HEK293T (cell line): ENCODE measurements around the gene SYNJ2.

Experiments
- ARNT ChIP-seq: fragments of 450-650 bp; IDR thresholded peaks from 2 replicates; pipeline ENCODE4 v1.6.1; 2017; ENCODE audit warnings: mild to moderate bottlenecking
- BHLHE40 ChIP-seq: fragments of 450-650 bp; IDR thresholded peaks from 2 replicates; pipeline ENCODE4 v1.6.1; 2016; ENCODE audit warnings: mild to moderate bottlenecking, moderate library complexity, borderline replicate concordance
- CTBP1 ChIP-seq: fragments of 450-650 bp; IDR thresholded peaks from 2 replicates; pipeline ENCODE4 v1.6.1; 2016; ENCODE audit warnings: borderline replicate concordance
- ELF4 ChIP-seq: fragments of 450-650 bp; IDR thresholded peaks from 2 replicates; pipeline ENCODE4 v1.6.1; 2017; ENCODE audit warnings: antibody characterized with exemption
- FOXA1 ChIP-seq: fragments of 450-650 bp; IDR thresholded peaks from 2 replicates; pipeline ENCODE4 v1.6.1; 2016; ENCODE audit warnings: mild to moderate bottlenecking
- FOXK2 ChIP-seq: fragments of 450-650 bp; IDR thresholded peaks from 2 replicates; pipeline ENCODE4 v1.6.1; 2016; ENCODE audit warnings: mild to moderate bottlenecking
- FOXM1 ChIP-seq: fragments of 450-650 bp; IDR thresholded peaks from 2 replicates; pipeline ENCODE4 v1.6.1; 2017; ENCODE audit warnings: mild to moderate bottlenecking, borderline replicate concordance
- LEF1 ChIP-seq: fragments of 450-650 bp; IDR thresholded peaks from 2 replicates; pipeline ENCODE4 v1.6.1; 2017; ENCODE audit warnings: mild to moderate bottlenecking, borderline replicate concordance
- NFRKB ChIP-seq: fragments of 450-650 bp; IDR thresholded peaks from 2 replicates; pipeline ENCODE4 v1.6.1; 2016; ENCODE audit warnings: mild to moderate bottlenecking, moderate library complexity
- SP1 ChIP-seq: fragments of 450-650 bp; IDR thresholded peaks from 2 replicates; pipeline ENCODE4 v1.6.1; 2017
- SUZ12 ChIP-seq: fragments of 450-650 bp; IDR thresholded peaks from 2 replicates; pipeline ENCODE4 v1.6.1; 2016; ENCODE audit warnings: mild to moderate bottlenecking
- TARDBP ChIP-seq: fragments of 450-650 bp; IDR thresholded peaks from 2 replicates; pipeline ENCODE4 v1.6.1; 2016
- TF ChIP-seq, protein P1 (sequence below): fragments of 450-650 bp; IDR thresholded peaks from 2 replicates; pipeline ENCODE4 v1.6.1; 2016

DNA sequence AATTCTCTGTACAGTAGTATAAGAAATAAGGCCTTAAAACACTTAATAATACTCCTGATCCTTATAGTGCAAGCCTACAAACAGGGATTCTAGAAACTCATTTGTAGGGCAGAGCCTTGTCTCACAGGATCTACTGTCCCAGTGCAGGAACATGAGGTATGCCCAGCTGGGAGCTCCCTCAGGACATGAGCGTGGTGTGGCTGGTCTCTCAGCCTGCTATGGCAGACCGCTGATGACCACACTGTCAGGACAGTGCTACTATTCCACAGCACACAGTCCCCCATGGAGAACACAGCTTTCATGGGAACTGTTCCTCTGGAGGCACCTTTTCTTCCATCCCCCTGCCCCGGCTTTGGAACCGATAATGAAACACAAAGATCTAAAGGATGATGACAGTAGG, 133.4 kb downstream of the SYNJ2 start:
- TF ChIP-seq BHLHE40 (no peak), CTBP1 (no peak), FOXA1 (no peak), FOXK2 (no peak), ELF4 (no peak), SP1 (no peak), SUZ12 (no peak), TARDBP (no peak), FOXM1 (no peak), NFRKB (no peak), LEF1 (no peak), ARNT (no peak)
- TF ChIP-seq, protein P1, sequence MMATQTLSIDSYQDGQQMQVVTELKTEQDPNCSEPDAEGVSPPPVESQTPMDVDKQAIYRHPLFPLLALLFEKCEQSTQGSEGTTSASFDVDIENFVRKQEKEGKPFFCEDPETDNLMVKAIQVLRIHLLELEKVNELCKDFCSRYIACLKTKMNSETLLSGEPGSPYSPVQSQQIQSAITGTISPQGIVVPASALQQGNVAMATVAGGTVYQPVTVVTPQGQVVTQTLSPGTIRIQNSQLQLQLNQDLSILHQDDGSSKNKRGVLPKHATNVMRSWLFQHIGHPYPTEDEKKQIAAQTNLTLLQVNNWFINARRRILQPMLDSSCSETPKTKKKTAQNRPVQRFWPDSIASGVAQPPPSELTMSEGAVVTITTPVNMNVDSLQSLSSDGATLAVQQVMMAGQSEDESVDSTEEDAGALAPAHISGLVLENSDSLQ = no peak
